PC-9 (cell line): ENCODE results near the gene COX17.

Source experiments
- EZH2 ChIP-seq: fragments of 200-600 bp; sonication (generic); IDR thresholded peaks from 2 replicates; pipeline ENCODE4 v1.8.0; 2017; ENCODE audit warnings: antibody characterized with exemption, low read depth
- TF ChIP-seq, protein P1 (sequence below): fragments of 200-600 bp; sonication (generic); conservative IDR thresholded peaks from 2 replicates; pipeline ENCODE4 v1.6.1; 2017; ENCODE audit warnings: mixed run types, antibody characterized with exemption, mild to moderate bottlenecking, moderate library complexity

DNA sequence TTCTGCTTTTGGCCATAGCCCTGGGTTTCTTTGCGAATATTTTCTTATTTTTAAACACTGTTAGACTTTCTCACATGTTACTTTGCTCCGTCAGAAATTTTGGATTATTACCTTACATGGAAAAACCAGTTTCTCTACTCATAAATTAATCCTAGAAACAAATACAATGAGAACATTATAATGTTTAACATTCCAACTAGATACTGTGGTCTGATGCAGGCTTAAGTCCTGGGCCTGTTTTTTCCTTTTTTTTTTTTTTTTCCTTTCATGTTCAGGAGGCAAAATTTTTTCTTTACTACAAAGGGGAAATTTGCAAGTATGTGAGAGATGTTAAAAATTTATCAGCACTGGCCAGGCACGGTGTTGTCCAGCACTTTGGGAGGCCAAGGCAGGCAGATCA, 45.7 kb downstream of the COX17 start:
- TF ChIP-seq, protein P1, sequence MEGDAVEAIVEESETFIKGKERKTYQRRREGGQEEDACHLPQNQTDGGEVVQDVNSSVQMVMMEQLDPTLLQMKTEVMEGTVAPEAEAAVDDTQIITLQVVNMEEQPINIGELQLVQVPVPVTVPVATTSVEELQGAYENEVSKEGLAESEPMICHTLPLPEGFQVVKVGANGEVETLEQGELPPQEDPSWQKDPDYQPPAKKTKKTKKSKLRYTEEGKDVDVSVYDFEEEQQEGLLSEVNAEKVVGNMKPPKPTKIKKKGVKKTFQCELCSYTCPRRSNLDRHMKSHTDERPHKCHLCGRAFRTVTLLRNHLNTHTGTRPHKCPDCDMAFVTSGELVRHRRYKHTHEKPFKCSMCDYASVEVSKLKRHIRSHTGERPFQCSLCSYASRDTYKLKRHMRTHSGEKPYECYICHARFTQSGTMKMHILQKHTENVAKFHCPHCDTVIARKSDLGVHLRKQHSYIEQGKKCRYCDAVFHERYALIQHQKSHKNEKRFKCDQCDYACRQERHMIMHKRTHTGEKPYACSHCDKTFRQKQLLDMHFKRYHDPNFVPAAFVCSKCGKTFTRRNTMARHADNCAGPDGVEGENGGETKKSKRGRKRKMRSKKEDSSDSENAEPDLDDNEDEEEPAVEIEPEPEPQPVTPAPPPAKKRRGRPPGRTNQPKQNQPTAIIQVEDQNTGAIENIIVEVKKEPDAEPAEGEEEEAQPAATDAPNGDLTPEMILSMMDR: no peak
- TF ChIP-seq EZH2: no peak
